GM20000 (cell line): ENCODE results near the gene CLEC10A.
"Not testable (repeated sequence)": the region's sequence is repeated elsewhere in the genome, so short reads cannot be mapped to it uniquely, and the experiment has no call there.

Experiments
- DNase-seq: peaks from one replicate; pipeline ENCODE4 v3.0.0; 2012; ENCODE audit warnings: low spot score
- CTCF ChIP-seq: IDR thresholded peaks from 2 replicates; pipeline ENCODE4 v1.5.1; 2012; ENCODE audit warnings: mild to moderate bottlenecking, control low read depth; ENCODE audit errors: extremely low read depth, missing control alignments

The CLEC10A gene

GRCh38 chr17:7107012-7107754 lies 27.1 kb upstream of the CLEC10A start:
- no peak for DNase-seq

GRCh38 chr17:7102421-7102820 lies 22.4 kb upstream of the CLEC10A start:
- DNase-seq, result no peak
- TF ChIP-seq CTCF, result no peak

More at GRCh38 chr17:7107012-7107754, 27.1 kb upstream of the CLEC10A start:
- no peak for TF ChIP-seq CTCF

DNA sequence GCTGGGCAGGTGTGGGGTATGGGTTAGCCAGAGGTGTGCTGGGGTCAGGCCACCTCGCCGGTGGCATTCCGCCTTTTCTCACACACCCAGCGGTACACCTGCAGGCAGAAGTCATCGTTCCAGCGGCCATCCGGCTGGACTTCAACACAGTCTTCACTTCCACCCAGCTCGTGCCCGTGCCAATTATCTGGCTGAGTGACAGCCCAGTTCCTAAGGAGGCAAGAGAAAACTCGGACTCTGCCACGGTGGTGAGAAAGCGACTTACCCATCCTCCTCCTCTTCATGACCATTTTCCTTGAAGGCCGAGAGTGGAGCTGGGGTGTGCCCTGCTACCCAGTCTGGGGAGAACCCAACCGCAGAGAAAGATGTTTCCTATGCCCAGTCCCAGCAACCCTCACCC lies 21.5 kb upstream of the CLEC10A start:
- TF ChIP-seq CTCF, result no peak
- no peak for DNase-seq

DNA sequence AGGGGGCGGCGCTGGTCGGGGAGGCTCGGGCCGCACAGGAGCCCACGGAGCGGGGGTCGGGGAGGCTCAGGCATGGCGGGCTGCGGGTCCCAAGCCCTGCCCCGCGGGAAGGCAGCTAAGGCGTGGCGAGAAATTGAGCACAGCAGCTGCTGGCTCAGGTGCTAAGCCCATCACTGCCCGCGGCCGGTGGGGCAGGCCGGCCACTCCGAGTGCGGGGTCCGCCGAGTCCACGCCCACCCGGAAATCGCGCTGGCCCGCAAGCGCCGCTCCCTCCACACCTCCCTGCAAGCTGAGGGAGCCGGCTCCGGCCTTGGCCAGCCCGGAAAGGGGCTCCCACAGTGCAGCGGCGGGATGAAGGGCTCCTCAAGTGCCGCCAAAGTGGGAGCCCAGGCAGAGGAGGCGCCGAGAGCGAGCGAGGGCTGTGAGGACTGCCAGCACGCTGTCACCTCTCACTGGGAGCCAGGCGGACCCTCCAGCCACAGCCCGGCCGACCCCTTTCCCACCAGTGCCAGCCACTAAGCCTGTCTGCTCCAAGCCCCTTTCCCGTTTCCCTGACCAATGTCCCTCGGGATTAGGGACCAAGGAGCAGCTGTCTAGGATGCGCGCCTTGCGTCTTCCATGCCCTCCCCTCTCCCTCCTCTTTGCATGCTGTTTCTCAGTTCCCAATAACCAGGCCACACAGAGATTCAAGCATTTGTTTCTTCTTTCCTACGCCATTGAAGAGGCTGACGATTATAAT lies 20.8 kb upstream of the CLEC10A start:
- not testable (repeated sequence) for DNase-seq

- TF ChIP-seq CTCF, result no peak
- no peak for DNase-seq
Observed at GRCh38 chr17:7098802-7099459, 18.9 kb upstream of the CLEC10A start.

DNA sequence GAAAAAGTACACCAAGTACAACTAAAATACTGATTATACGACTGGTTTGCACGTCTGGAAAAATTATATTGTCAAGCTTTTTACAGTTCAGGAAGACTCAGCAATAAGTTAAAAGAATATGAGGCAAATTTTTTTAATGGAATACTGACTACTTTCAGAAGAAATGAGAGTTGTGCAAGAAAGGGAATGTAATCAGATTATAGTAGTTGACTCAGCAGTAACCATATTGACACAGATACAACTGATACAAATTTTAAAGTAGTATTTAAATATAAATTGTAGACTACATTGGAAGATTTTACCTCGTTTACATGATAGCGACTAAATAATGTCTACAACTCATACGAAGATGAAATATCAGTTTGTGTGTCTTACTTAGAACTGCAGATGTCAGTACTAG lies 17.9 kb upstream of the CLEC10A start:
- no peak for TF ChIP-seq CTCF
- DNase-seq, result no peak

GRCh38 chr17:7095625-7096024 lies 15.6 kb upstream of the CLEC10A start:
- no peak for DNase-seq
- no peak for TF ChIP-seq CTCF
